Ovary (tissue), 3 donors: ENCODE data around the gene CAPZA3.

Source experiments
- CTCF ChIP-seq, 3 donors: fragments of 450-650 bp in 2 of 3; fragments of 200-600 bp in 1 of 3; IDR thresholded peaks; one replicate each; pipeline versions ENCODE4 v1.5.1 to v1.8.0; 2016 to 2022; ENCODE audit warnings: antibody characterized with exemption in 3 of 3, mild to moderate bottlenecking in 1 of 3
- POLR2A ChIP-seq: fragments of 450-650 bp; IDR thresholded peaks from one replicate; pipeline ENCODE4 v1.6.1; 2017; ENCODE audit warnings: antibody characterized with exemption, mild to moderate bottlenecking, moderate library complexity
- donor health status: DM: no; HTN: no; CAD: no.

- TF ChIP-seq CTCF (IDR thresholded peaks at IDR 0.05) (no peak), POLR2A (no peak)
Measured at GRCh38 chr12:18782827-18783226, 44.9 kb downstream of the CAPZA3 start.
